ENCODE results near the gene DNAI2. TPM values are rescaled to one million over a fixed set of nuclear protein-coding genes. Genes with fewer than 3 reads are reported as not detected.

The DNAI2 gene
- polyA plus RNA-seq, 1 donor from 2014 or later: not detected

GRCh38 chr17:74274709-74275340 lies 791 bp downstream of the DNAI2 start:
- Histone ChIP-seq H3K27ac (ENCODE audit: low read length) (no peak overlapping the region), H3K27me3 (ENCODE audit: insufficient read depth, low read depth, low read length) (no peaks in the 10 kb centered on the region), H3K36me3 (ENCODE audit: insufficient read depth, low read length) (no peaks in the 10 kb centered on the region), H3K4me2 (ENCODE audit: low read length) (no peak overlapping the region), H3K9ac (ENCODE audit: low read length) (no peak overlapping the region), H2AFZ (ENCODE audit: low read depth, low read length) (no peak overlapping the region), H3K9me3 (ENCODE audit: low read length) (no peaks in the 10 kb centered on the region), H3K9me2 (ENCODE audit: insufficient read depth, low read length) (no peaks in the 10 kb centered on the region), H4K20me1 (ENCODE audit: insufficient read depth) (no peaks in the 10 kb centered on the region), H3K4me3 (ENCODE audit: low read length) (no peak overlapping the region), H3F3A (ENCODE audit: insufficient read depth, low read length, poor library complexity, severe bottlenecking) (no peaks in the 10 kb centered on the region), H3K79me2 (replicated peaks; ENCODE audit: insufficient read depth, low read length) (no peaks in the 10 kb centered on the region)
- TF ChIP-seq MXI1 (conservative IDR thresholded peaks at IDR 0.05; ENCODE audit: poor library complexity, severe bottlenecking) (no peak), SMC3 (conservative IDR thresholded peaks at IDR 0.05; ENCODE audit: poor library complexity) (no peak), REST (IDR thresholded peaks at IDR 0.05; ENCODE audit: borderline replicate concordance) (no peak), CTCF (IDR thresholded peaks at IDR 0.05; ENCODE audit: poor library complexity, severe bottlenecking) (no peak), EP300 (conservative IDR thresholded peaks at IDR 0.05; ENCODE audit: poor library complexity, severe bottlenecking) (no peak), TAF1 (IDR thresholded peaks at IDR 0.05; ENCODE audit: low read depth) (no peak), RAD21 (conservative IDR thresholded peaks at IDR 0.05) (no peak), POLR2AphosphoS5 (IDR thresholded peaks at IDR 0.05) (no peak), EZH2 (IDR thresholded peaks at IDR 0.05; ENCODE audit: borderline replicate concordance, insufficient read depth, low read length, poor library complexity, severe bottlenecking) (no peak)

- Histone ChIP-seq H3K9me2 (ENCODE audit: insufficient read depth, low read length) (no peaks in the 10 kb centered on the region), H3K4me2 (ENCODE audit: low read length) (no peak overlapping the region), H3K9ac (ENCODE audit: low read length) (no peak overlapping the region), H3K36me3 (ENCODE audit: insufficient read depth, low read length) (no peaks in the 10 kb centered on the region), H3F3A (ENCODE audit: insufficient read depth, low read length, poor library complexity, severe bottlenecking) (no peaks in the 10 kb centered on the region), H3K27ac (ENCODE audit: low read length) (no peak overlapping the region), H3K9me3 (ENCODE audit: low read length) (no peaks in the 10 kb centered on the region), H4K20me1 (ENCODE audit: insufficient read depth) (no peaks in the 10 kb centered on the region), H3K27me3 (ENCODE audit: insufficient read depth, low read depth, low read length) (no peaks in the 10 kb centered on the region), H3K4me3 (ENCODE audit: low read length) (no peak overlapping the region), H2AFZ (ENCODE audit: low read depth, low read length) (no peak overlapping the region), H3K79me2 (replicated peaks; ENCODE audit: insufficient read depth, low read length) (no peaks in the 10 kb centered on the region)
- no peak for TF ChIP-seq TAF1 (IDR thresholded peaks at IDR 0.05; ENCODE audit: low read depth)
- TF ChIP-seq RAD21 (conservative IDR thresholded peaks at IDR 0.05): no peak
- TF ChIP-seq REST (IDR thresholded peaks at IDR 0.05; ENCODE audit: borderline replicate concordance): no peak
- TF ChIP-seq MXI1 (conservative IDR thresholded peaks at IDR 0.05; ENCODE audit: poor library complexity, severe bottlenecking): no peak
- TF ChIP-seq CTCF (IDR thresholded peaks at IDR 0.05; ENCODE audit: poor library complexity, severe bottlenecking): no peak
Observed at GRCh38 chr17:74276051-74276476, 2.0 kb downstream of the DNAI2 start.

Data from neural cell (in vitro differentiated cells).